Liver (tissue), 3 donors: Measurements from ENCODE around the gene UGT1A7.
A peak's percentile ranks its signal among the peaks of the same experiment; 100 is the strongest.

Experiments used
- CTCF ChIP-seq: fragments of 150-350 bp; IDR thresholded peaks from 2 replicates; pipeline ENCODE4 v1.5.1; 2017; ENCODE audit warnings: improper control_type of control experiment, low read depth, low read length; ENCODE audit not compliant: missing input control
- EGR1 ChIP-seq, 2 donors: IDR thresholded peaks; 2 replicates each; pipeline ENCODE4 v1.6.1; 2016 to 2018; ENCODE audit warnings: antibody characterized with exemption in 2 of 2, low read depth in 2 of 2
- GABPA ChIP-seq, 2 donors: IDR thresholded peaks in 1 of 2; conservative IDR thresholded peaks in 1 of 2; 2 replicates each; pipeline ENCODE4 v1.6.1; 2016; ENCODE audit warnings: antibody characterized with exemption in 2 of 2, mild to moderate bottlenecking in 1 of 2, moderate library complexity in 1 of 2
- HNF4A ChIP-seq, 2 donors: conservative IDR thresholded peaks; 2 replicates each; pipeline ENCODE4 v1.6.1; 2016; ENCODE audit warnings: antibody characterized with exemption in 2 of 2, mild to moderate bottlenecking in 2 of 2
- JUND ChIP-seq, 2 donors: IDR thresholded peaks; 2 replicates each; pipeline ENCODE4 v1.6.1; 2016; ENCODE audit warnings: antibody characterized with exemption in 2 of 2
- MAX ChIP-seq: IDR thresholded peaks from 2 replicates; pipeline ENCODE4 v1.6.1; 2016; ENCODE audit warnings: antibody characterized with exemption
- NR2F2 ChIP-seq: IDR thresholded peaks from 2 replicates; pipeline ENCODE4 v1.6.1; 2016; ENCODE audit warnings: antibody characterized with exemption
- RAD21 ChIP-seq, 2 donors: IDR thresholded peaks; 2 replicates each; pipeline ENCODE4 v1.6.1; 2016; ENCODE audit warnings: antibody characterized with exemption in 2 of 2, mild to moderate bottlenecking in 2 of 2
- REST ChIP-seq: IDR thresholded peaks from 2 replicates; pipeline ENCODE4 v1.6.1; 2016; ENCODE audit warnings: antibody characterized with exemption, mild to moderate bottlenecking
- RXRA ChIP-seq, 2 donors: IDR thresholded peaks; 2 replicates each; pipeline ENCODE4 v1.6.1; 2017 to 2018; ENCODE audit warnings: antibody characterized with exemption in 2 of 2, mild to moderate bottlenecking in 1 of 2
- SP1 ChIP-seq: IDR thresholded peaks from 2 replicates; pipeline ENCODE4 v1.6.1; 2018; ENCODE audit warnings: antibody characterized with exemption, mild to moderate bottlenecking
- TAF1 ChIP-seq: conservative IDR thresholded peaks from 2 replicates; pipeline ENCODE4 v1.6.1; 2016; ENCODE audit warnings: antibody characterized with exemption, mild to moderate bottlenecking
- YY1 ChIP-seq: IDR thresholded peaks from 2 replicates; pipeline ENCODE4 v1.6.1; 2016; ENCODE audit warnings: antibody characterized with exemption, mild to moderate bottlenecking
- TF ChIP-seq, protein P1 (sequence below): IDR thresholded peaks from 2 replicates; pipeline ENCODE4 v1.6.1; 2016; ENCODE audit warnings: antibody characterized with exemption
- donor health status: healthy.
- donor health status: healthy.

DNA sequence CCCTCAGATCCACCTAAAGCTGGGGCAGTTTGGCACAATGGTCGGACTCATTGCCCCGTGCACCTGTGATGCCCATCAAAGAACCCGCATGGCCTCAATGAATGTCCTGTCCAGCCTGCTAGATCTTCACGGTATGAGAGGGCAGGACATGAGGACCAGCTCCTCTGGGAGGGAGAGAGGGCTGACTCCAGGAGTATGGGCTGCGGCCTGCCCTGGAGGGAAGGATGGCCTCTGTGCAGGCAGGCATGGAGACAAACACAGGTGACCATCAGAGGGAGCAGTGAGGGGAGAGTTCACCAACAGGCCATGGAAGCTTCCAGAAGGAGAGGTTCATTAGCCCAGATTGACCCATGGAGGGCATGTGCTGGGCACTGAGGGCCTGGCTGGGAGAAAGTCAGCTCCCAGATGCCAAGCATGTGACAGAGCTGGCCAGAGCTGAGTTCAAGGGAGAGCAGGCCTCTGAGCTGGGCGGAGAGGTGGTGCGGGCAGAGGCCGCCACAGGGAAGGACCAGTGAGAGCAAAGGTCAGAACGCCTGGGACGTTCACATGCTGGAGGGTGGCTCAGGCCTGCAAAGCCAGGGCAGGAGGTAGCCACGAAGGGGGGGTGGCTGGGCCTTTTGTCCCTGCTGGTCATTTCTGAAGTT, 136.4 kb downstream of the UGT1A7 start:
- TF ChIP-seq CTCF (no peak), REST (no peak), NR2F2 (no peak), YY1 (no peak), MAX (peak; percentile 46), RAD21 (IDR thresholded peaks at IDR 0.05) (peak in 1 of 2 donors; percentile 22), RXRA (IDR thresholded peaks at IDR 0.05) (peak; percentile 98 to 99), SP1 (peak; percentile 75), HNF4A (conservative IDR thresholded peaks at IDR 0.05) (peak; percentile 69 to 84), JUND (IDR thresholded peaks at IDR 0.05) (no peak), TAF1 (no peak), EGR1 (IDR thresholded peaks at IDR 0.05; ENCODE audit: low read depth in 2 of 2) (no peak), GABPA (IDR thresholded peaks at IDR 0.05 in 1 of 2, conservative IDR thresholded peaks at IDR 0.05 in 1 of 2) (no peak)
- TF ChIP-seq, protein P1, sequence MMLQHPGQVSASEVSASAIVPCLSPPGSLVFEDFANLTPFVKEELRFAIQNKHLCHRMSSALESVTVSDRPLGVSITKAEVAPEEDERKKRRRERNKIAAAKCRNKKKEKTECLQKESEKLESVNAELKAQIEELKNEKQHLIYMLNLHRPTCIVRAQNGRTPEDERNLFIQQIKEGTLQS = no peak
